OCI-LY7 (cell line): Measurements from ENCODE around the gene PPM1G. TPM values are rescaled to one million over a fixed set of nuclear protein-coding genes. Genes with fewer than 3 reads are reported as not detected.

Experiments used
- BruUV-seq: library from RNA; stranded (reverse); fragments of 400-500 nt; replicated peaks from 2 replicates; lab custom pipeline; 2021; lab: Mats Ljungman, UMichigan
- CTCF ChIA-PET: fragments of 300-600 bp; sonication (Branson Sonifier 250); formaldehyde crosslinking; loops from one replicate; lab custom pipeline; 2022; ENCODE audit warnings: antibody characterized with exemption; ENCODE audit not compliant: unreplicated experiment; lab: Charles Lee
- POLR2A ChIA-PET: fragments of 300-600 bp; sonication (Branson Sonifier 250); formaldehyde crosslinking; loops from one replicate; lab custom pipeline; 2022; ENCODE audit warnings: antibody characterized with exemption; lab: Charles Lee
- DNase-seq: peaks from one replicate; pipeline ENCODE4 v3.0.0-alpha.2; 2015; ENCODE audit warnings: low spot score
- H2AFZ ChIP-seq: fragments of 200-600 bp; sonication (generic), shearing (Covaris generic); 2 replicates; pipeline ENCODE4 v1.6.1; 2014; ENCODE audit warnings: mild to moderate bottlenecking, antibody characterized with exemption, low read length, moderate library complexity
- H3K27ac ChIP-seq: fragments of 200-600 bp; sonication (generic); 2 replicates; pipeline ENCODE4 v1.5.1; 2014; ENCODE audit warnings: mixed run types, low read depth, mild to moderate bottlenecking, moderate library complexity, low read length, inconsistent platforms; ENCODE audit not compliant: poor library complexity, severe bottlenecking
- H3K36me3 ChIP-seq: fragments of 200-600 bp; sonication (generic); 2 replicates; pipeline ENCODE4 v1.6.1; 2014; ENCODE audit warnings: mild to moderate bottlenecking, antibody characterized with exemption, low read length, moderate library complexity, mixed read lengths; ENCODE audit not compliant: insufficient read depth
- H3K4me1 ChIP-seq: fragments of 200-600 bp; sonication (generic); 2 replicates; pipeline ENCODE4 v1.5.1; 2014; ENCODE audit warnings: mild to moderate bottlenecking, low read length; ENCODE audit not compliant: insufficient read depth, poor library complexity, severe bottlenecking
- H3K4me2 ChIP-seq: fragments of 200-600 bp; sonication (generic); 2 replicates; pipeline ENCODE4 v1.6.1; 2014; ENCODE audit warnings: mild to moderate bottlenecking, low read length
- H3K4me3 ChIP-seq: fragments of 200-600 bp; sonication (generic); 2 replicates; pipeline ENCODE4 v1.5.1; 2014; ENCODE audit warnings: mild to moderate bottlenecking, low read depth, low read length; ENCODE audit not compliant: poor library complexity, severe bottlenecking
- H3K79me2 ChIP-seq: fragments of 200-600 bp; sonication (generic); 2 replicates; pipeline ENCODE4 v1.6.1; 2016; ENCODE audit warnings: low read depth, mild to moderate bottlenecking, low read length, moderate library complexity, mixed read lengths; ENCODE audit not compliant: insufficient read depth
- H3K9me2 ChIP-seq: fragments of 200-600 bp; sonication (generic); 2 replicates; pipeline ENCODE4 v1.6.1; 2016; ENCODE audit warnings: mild to moderate bottlenecking, low read length, mixed read lengths; ENCODE audit not compliant: insufficient read depth
- H3K9me3 ChIP-seq: fragments of 200-600 bp; sonication (generic); 2 replicates; pipeline ENCODE4 v1.6.1; 2014; ENCODE audit warnings: mild to moderate bottlenecking, mixed run types, low read length, mixed read lengths
- H4K20me1 ChIP-seq: fragments of 200-600 bp; sonication (generic); 2 replicates; pipeline ENCODE4 v1.6.1; 2014; ENCODE audit warnings: mild to moderate bottlenecking, antibody characterized with exemption, low read length, moderate library complexity, mixed read lengths; ENCODE audit not compliant: insufficient read depth
- EZH2phosphoT487 ChIP-seq: fragments of 200-600 bp; sonication (generic); IDR thresholded peaks from 2 replicates; pipeline ENCODE4 v1.6.1; 2018; ENCODE audit warnings: low read depth, borderline replicate concordance, mild to moderate bottlenecking, mixed run types, antibody characterized with exemption, low read length, moderate library complexity, mixed read lengths
- intact Hi-C: fragments of 100-400 bp; cut with micrococcal nuclease; formaldehyde crosslinking; loops from one replicate; pipeline ENCODE4 v1.10.0; 2022; ENCODE audit not compliant: unreplicated experiment
- total RNA-seq, 2 experiments: library from RNA; depleted of rRNA in 1 of 2; stranded (reverse); fragments of >200 nt in 1 of 2; shearing (Covaris generic) in 1 of 2; gene quantifications; 2 replicates each; pipeline ENCODE4 v1.2.3, GENCODE V29; 2014 to 2022
- TF ChIP-seq, protein P1 (sequence below): fragments of 200-600 bp; sonication (generic); conservative IDR thresholded peaks from 2 replicates; pipeline ENCODE4 v1.5.1; 2014; ENCODE audit warnings: mild to moderate bottlenecking, antibody characterized with exemption, low read length, moderate library complexity, mixed read lengths

The PPM1G gene
- total RNA-seq, 2 experiments from 2014 or later, result 101 to 147 TPM

DNA sequence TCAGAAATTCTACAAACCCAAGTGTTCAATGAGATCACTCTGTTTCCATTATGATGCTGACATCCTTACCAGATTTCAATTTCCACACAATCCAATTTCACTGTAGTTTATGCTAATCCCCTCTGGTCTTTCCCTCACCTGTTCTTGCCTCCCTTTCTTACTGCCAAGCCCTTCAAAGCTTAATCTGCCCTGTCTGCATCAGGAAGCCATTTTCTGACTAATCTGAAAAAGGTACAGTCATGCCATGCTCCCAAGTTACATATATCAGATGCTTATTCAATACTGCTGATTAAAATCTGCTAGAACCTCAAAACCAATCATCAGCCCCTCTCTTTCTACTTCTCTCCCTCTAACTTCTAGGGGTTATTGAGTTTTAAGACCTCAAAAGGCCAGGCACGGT lies 41.7 kb upstream of the PPM1G start:
- TF ChIP-seq EZH2phosphoT487, result no peak
- TF ChIP-seq, protein P1, sequence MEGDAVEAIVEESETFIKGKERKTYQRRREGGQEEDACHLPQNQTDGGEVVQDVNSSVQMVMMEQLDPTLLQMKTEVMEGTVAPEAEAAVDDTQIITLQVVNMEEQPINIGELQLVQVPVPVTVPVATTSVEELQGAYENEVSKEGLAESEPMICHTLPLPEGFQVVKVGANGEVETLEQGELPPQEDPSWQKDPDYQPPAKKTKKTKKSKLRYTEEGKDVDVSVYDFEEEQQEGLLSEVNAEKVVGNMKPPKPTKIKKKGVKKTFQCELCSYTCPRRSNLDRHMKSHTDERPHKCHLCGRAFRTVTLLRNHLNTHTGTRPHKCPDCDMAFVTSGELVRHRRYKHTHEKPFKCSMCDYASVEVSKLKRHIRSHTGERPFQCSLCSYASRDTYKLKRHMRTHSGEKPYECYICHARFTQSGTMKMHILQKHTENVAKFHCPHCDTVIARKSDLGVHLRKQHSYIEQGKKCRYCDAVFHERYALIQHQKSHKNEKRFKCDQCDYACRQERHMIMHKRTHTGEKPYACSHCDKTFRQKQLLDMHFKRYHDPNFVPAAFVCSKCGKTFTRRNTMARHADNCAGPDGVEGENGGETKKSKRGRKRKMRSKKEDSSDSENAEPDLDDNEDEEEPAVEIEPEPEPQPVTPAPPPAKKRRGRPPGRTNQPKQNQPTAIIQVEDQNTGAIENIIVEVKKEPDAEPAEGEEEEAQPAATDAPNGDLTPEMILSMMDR, result no peak
- Histone ChIP-seq H3K4me2 (no peak overlapping the region), H3K9me3 (no peaks in the 10 kb centered on the region), H3K4me1 (no peaks in the 10 kb centered on the region), H3K36me3 (no peaks in the 10 kb centered on the region), H3K79me2 (no peaks in the 10 kb centered on the region), H3K27ac (no peak overlapping the region), H3K4me3 (no peak overlapping the region), H4K20me1 (no peaks in the 10 kb centered on the region), H3K9me2 (no peaks in the 10 kb centered on the region), H2AFZ (no peak overlapping the region)
- intact Hi-C loops, result no loop called here
- no peak for DNase-seq
- no TSS peak for BruUV-seq
- CTCF ChIA-PET, result no interaction called here
- POLR2A ChIA-PET, result interaction anchor here (1.4 kb wide), 1 partner anchor 11 kb away, joined by 3 read pairs; no protein-coding TSS in a partner anchor

DNA sequence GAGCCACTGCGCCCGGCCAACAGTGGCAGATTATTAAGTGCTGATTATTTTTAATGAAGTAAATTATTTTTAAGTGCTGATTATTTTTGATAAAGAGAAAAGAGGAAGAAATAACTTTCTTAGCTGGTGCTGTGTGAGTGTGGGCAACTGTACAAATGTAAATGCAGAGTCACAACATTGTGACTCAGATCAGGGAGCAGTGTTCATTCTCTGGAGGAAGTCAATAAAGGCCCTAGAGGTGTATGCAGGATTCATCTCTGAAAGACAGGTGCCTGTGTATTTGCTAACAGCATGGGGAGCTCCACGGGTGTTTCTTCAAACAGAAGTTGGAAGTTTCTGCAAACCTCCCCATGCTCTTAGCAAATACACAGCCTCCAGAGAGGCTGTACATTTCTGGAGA lies 39.0 kb upstream of the PPM1G start:
- CTCF ChIA-PET, result interaction anchor here (1.0 kb wide), 1 partner anchor 14 kb away, joined by 3 read pairs; no protein-coding TSS in a partner anchor

DNA sequence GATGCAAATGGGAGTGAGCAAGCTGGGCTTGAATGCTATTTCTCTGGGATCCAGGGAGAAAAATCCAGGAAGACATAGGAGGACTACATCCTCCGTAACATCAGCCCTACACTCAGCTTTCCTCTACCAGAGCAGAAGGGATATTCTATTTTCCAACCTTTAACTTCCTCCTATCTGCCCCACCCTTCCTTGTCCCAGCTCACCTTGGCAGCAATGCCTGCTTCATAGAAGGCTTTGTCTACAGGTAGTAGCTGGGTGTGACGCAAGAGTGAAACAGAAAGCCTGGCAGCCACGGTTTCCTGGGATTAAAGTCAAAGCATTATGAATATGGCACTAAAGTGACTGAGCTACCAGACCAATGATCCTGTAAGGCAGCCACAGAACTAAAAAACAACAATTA lies 36.7 kb upstream of the PPM1G start:
- H2AFZ ChIP-seq, result no peak overlapping the region
- H3K79me2 ChIP-seq, result no peaks in the 10 kb centered on the region
- BruUV-seq, result no TSS peak
- ChIA-PET POLR2A (interaction anchor here (0.6 kb wide), 1 partner anchor 10 kb away, joined by 3 read pairs; no protein-coding TSS in a partner anchor), CTCF (no interaction called here)
- intact Hi-C loops, result no loop called here
- no peak for DNase-seq
- H3K27ac ChIP-seq, result no peak overlapping the region
- no peak for TF ChIP-seq EZH2phosphoT487
- TF ChIP-seq, protein P1, result no peak
- H3K36me3 ChIP-seq, result peaks cover 20% of the 10 kb centered on the region; the same call in 1 of the 2 replicates
- no peaks in the 10 kb centered on the region for H3K9me3 ChIP-seq
- no peak overlapping the region for H3K4me3 ChIP-seq
- H4K20me1 ChIP-seq, result no peaks in the 10 kb centered on the region
- H3K9me2 ChIP-seq, result no peaks in the 10 kb centered on the region
- H3K4me2 ChIP-seq, result no peak overlapping the region
- no peaks in the 10 kb centered on the region for H3K4me1 ChIP-seq

More for the DNA sequence above, 39.0 kb upstream of the PPM1G start:
- H3K27ac ChIP-seq, result no peak overlapping the region
- POLR2A ChIA-PET, result no interaction called here
- no peaks in the 10 kb centered on the region for H4K20me1 ChIP-seq
- H3K36me3 ChIP-seq, result no peaks in the 10 kb centered on the region
- DNase-seq, result no peak
- no peaks in the 10 kb centered on the region for H3K9me3 ChIP-seq
- BruUV-seq, result no TSS peak
- H3K4me2 ChIP-seq, result no peak overlapping the region
- H3K4me3 ChIP-seq, result no peak overlapping the region
- H3K79me2 ChIP-seq, result no peaks in the 10 kb centered on the region
- no peaks in the 10 kb centered on the region for H3K4me1 ChIP-seq
- no peaks in the 10 kb centered on the region for H3K9me2 ChIP-seq
- no peak overlapping the region for H2AFZ ChIP-seq
- intact Hi-C loops, result no loop called here
- TF ChIP-seq EZH2phosphoT487, result no peak
- TF ChIP-seq, protein P1, result no peak
